ENCODE results near the gene NOXO1. TPM values are rescaled to one million over a fixed set of nuclear protein-coding genes. Genes with fewer than 3 reads are reported as not detected.

The NOXO1 gene
- total RNA-seq, 4 donors from 2014 or later = 0.52 TPM; not detected in 3

- WGBS = 67% methylated on average over 10 of the region's 10 CpGs
- Histone ChIP-seq H3K4me1 (peaks cover 12 to 25% (median 22%) of the 10 kb centered on the region in 4 donors), H3K9me3 (no peaks in the 10 kb centered on the region), H3K27ac (replicated peaks in 1 of 4) (no peak overlapping the region), H3K4me3 (no peak overlapping the region), H3K36me3 (peaks cover 38 to 49% (median 43%) of the 10 kb centered on the region in 4 donors), H3K27me3 (peaks cover 0 to 1% (median 0%) of the 10 kb centered on the region in 4 donors)
- intact Hi-C loops (cut with DNase I) = no loop called here
- TF ChIP-seq EP300 (IDR thresholded peaks at IDR 0.05) (no peak), POLR2AphosphoS5 (IDR thresholded peaks at IDR 0.05) (no peak), CTCF (IDR thresholded peaks at IDR 0.05) (no peak), POLR2A (IDR thresholded peaks at IDR 0.05; ENCODE audit: low read depth) (no peak)
- no peak for DNase-seq (ENCODE audit: extremely low spot score)
These were observed 43.0 kb downstream of the NOXO1 start for GRCh38 chr16:1938316-1938715.

- DNase-seq (ENCODE audit: extremely low spot score) = no peak
- Histone ChIP-seq H3K27ac (replicated peaks in 1 of 4) (no peak overlapping the region), H3K4me3 (no peak overlapping the region), H3K36me3 (peaks cover 38 to 49% (median 43%) of the 10 kb centered on the region in 4 donors), H3K4me1 (peaks cover 7 to 17% (median 15%) of the 10 kb centered on the region in 4 donors), H3K9me3 (no peaks in the 10 kb centered on the region), H3K27me3 (peaks cover 0 to 14% (median 0%) of the 10 kb centered on the region in 4 donors)
- WGBS = 92% methylated on average over 11 of the region's 11 CpGs
- intact Hi-C loops (cut with DNase I) = no loop called here
- TF ChIP-seq CTCF (IDR thresholded peaks at IDR 0.05) (no peak), POLR2A (IDR thresholded peaks at IDR 0.05; ENCODE audit: low read depth) (no peak), POLR2AphosphoS5 (IDR thresholded peaks at IDR 0.05) (no peak), EP300 (IDR thresholded peaks at IDR 0.05) (no peak)
These were observed 44.3 kb downstream of the NOXO1 start for GRCh38 chr16:1936945-1937479.

GRCh38 chr16:1933097-1933661, 48.1 kb downstream of the NOXO1 start:
- Histone ChIP-seq H3K9me3 (no peaks in the 10 kb centered on the region), H3K4me3 (no peak overlapping the region), H3K27me3 (peaks cover 0 to 17% (median 0%) of the 10 kb centered on the region in 4 donors), H3K36me3 (peaks cover 8 to 17% (median 15%) of the 10 kb centered on the region in 4 donors), H3K4me1 (peaks cover 7 to 19% (median 12%) of the 10 kb centered on the region in 4 donors), H3K27ac (replicated peaks in 1 of 4) (no peak overlapping the region)
- DNase-seq (ENCODE audit: extremely low spot score) = no peak
- 65% methylated on average over 16 of the region's 23 CpGs for WGBS
- intact Hi-C loops (cut with DNase I) = no loop called here
- TF ChIP-seq CTCF (IDR thresholded peaks at IDR 0.05) (no peak), POLR2AphosphoS5 (IDR thresholded peaks at IDR 0.05) (no peak), POLR2A (IDR thresholded peaks at IDR 0.05; ENCODE audit: low read depth) (no peak), EP300 (IDR thresholded peaks at IDR 0.05) (no peak)

- intact Hi-C loops (cut with DNase I) = no loop called here
- Histone ChIP-seq H3K4me1 (peaks cover 7 to 19% (median 12%) of the 10 kb centered on the region in 4 donors), H3K4me3 (no peak overlapping the region), H3K9me3 (no peaks in the 10 kb centered on the region), H3K27ac (replicated peaks in 1 of 4) (no peak overlapping the region), H3K36me3 (peaks cover 0 to 8% (median 7%) of the 10 kb centered on the region in 4 donors), H3K27me3 (peaks cover 0 to 17% (median 0%) of the 10 kb centered on the region in 4 donors)
- no peak for DNase-seq (ENCODE audit: extremely low spot score)
- TF ChIP-seq CTCF (IDR thresholded peaks at IDR 0.05) (no peak), POLR2AphosphoS5 (IDR thresholded peaks at IDR 0.05) (no peak), POLR2A (IDR thresholded peaks at IDR 0.05; ENCODE audit: low read depth) (no peak), EP300 (IDR thresholded peaks at IDR 0.05) (no peak)
- 46% methylated on average over 5 of the region's 19 CpGs for WGBS
These were observed 48.9 kb downstream of the NOXO1 start for GRCh38 chr16:1932050-1933028.

All from esophagus muscularis mucosa (tissue), 4 donors.